Fibroblast of skin of right biceps (primary cell): ENCODE measurements around the gene VPS4B.

Experiments
- DNase-seq: peaks from one replicate; pipeline ENCODE4 v3.0.0-alpha.2; 2013

The VPS4B gene

DNA sequence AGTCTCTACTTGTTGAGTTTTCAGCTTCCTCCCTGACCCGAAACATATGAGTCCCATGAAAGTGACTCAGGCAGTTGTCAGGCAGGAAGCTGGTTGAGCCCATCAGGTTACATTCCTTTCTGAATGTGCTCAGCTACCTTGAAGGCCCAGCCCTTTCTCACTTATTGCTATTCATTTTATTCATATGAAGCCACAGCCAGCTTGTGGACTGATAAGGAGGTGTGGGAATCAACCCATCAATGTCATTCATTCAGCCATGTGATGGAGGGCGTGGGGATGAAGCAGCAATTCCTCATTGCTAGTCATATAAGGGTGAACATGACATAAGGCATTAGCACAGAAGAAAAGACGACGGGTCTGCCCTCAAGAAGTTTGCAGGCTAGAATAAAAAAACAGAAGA lies 5.3 kb upstream of the VPS4B start:
- peak; percentile 4 for DNase-seq

DNA sequence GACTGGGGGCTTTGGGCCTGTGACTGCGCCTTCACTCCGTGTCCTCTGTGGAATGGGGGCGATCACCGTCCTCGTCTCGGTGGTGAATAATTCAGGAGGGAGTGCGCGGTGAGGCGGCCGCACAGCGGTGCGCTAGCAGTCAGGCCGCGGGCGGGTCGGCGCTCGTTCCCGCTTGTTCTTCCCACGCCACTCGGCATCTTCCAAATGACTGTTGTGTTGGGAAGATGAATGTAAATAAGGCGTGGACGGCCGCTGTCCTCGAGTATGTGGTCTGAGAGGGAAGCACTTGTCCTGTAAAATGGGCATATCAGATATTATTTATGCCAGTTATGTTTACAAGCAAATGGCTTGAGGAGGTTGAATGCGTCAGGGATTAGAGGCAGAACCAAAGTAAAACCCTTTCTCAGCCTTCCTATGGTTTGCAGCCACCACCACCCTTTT lies 608 bp upstream of the VPS4B start:
- DNase-seq: no peak

DNA sequence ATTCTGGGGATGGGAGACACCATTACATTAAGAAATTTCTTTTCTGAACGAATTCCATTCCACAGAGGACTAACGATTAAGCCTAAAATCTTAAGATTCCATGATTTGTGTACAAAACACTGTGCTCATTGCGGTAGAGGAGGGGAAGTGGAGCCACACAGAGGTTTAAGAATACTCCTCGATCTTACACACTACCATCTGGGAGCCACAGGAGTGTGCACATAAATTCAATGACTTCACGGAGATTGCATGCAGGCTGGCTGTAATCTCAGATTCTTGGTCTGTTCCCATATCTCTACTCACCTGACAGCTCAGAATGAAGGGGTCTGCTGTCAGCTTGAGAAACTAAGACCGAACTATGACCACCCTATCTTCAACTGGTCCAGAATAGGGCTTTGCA lies 762 bp downstream of the VPS4B start:
- DNase-seq: no peak

DNA sequence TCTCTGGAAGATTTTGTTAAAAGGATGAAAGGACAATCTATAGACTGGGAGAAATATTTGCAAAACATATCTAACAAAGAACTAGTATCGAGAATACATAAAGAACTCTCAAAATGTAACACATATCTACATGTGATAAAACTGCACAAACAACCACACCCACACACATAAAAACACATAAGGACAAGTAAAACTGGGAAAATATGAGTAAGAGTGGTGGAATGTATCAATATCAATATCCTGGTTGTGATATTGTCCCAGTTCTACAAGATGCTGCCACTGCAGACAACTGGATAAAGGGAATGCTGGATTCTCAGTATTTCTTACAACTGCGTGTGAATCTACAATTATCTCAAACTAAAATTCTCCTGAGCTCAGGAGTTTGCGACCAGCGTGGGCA lies 9.3 kb downstream of the VPS4B start:
- no peak for DNase-seq

DNA sequence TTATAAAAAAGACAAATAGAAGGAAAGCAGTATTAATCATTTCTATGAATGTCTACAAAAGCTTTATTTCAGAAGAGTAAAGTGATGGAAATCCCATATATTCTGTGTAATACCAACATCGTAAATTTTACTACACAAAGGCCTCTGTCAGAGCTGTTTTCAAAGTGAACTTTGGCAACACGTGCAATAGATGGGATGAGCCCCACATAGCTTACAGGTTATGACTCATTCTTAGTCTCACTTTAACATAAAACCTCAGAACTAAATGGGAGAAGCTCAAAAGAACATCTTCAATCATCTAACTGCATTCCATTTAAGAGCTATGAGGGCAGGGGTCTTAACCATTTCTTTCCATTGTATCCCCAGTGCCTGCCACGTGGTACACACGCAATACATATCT lies 11.5 kb downstream of the VPS4B start:
- DNase-seq: peak; percentile 69

DNA sequence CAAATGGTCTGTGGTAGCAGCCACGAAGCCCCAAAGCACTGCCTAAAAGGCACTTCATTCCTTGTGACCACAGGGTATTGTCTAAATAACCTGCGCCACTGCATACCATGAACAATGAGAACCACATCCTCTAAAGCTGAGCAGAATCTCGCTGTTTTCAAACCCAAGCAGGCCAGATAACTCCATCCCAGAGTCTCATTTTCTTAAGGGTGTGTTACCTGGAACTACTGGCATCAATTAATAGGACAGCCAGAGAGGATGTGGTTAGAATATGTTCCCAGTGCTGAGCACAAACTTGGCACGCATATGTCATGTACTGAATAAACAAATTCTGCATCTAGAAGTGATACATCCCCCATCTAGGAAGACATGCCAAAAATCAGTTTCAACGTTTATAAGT lies 13.0 kb downstream of the VPS4B start:
- no peak for DNase-seq

DNA sequence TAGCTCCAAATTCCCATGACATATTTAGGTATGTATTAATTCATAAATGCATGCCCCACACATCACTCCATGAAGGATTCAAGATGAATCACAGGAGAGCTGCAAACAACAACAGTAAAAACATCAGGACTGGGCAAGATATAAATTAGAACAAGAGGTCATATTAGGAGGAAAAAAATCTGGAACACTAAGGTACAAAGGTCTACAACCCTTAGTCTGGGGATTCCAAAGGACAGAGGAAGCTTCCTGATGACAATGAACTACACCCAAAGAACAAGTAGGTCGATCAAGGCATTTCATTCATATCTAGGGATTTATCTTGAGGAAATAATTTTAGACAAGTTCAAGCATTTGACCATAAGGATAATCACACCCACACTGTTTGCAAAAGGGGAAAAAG lies 14.5 kb downstream of the VPS4B start:
- DNase-seq: no peak

DNA sequence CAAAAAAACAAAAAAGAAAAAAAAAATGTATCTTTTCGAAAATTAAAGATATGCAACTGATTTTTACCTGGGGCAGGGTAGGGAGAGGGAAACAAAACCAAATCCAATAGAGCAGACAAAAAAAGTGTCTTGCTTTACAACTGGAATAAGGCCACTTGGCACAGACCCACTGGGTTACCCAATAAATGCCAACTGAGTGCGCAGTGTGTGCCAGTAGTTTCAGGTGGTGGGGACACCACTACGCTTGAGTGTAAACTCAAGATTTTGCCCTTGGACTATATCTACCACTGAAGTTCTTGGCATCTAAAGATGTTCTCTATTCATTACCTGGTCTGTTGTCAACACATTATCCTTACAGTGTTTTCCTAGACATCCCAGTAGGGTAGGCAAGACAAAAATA lies 16.3 kb downstream of the VPS4B start:
- no peak for DNase-seq

DNA sequence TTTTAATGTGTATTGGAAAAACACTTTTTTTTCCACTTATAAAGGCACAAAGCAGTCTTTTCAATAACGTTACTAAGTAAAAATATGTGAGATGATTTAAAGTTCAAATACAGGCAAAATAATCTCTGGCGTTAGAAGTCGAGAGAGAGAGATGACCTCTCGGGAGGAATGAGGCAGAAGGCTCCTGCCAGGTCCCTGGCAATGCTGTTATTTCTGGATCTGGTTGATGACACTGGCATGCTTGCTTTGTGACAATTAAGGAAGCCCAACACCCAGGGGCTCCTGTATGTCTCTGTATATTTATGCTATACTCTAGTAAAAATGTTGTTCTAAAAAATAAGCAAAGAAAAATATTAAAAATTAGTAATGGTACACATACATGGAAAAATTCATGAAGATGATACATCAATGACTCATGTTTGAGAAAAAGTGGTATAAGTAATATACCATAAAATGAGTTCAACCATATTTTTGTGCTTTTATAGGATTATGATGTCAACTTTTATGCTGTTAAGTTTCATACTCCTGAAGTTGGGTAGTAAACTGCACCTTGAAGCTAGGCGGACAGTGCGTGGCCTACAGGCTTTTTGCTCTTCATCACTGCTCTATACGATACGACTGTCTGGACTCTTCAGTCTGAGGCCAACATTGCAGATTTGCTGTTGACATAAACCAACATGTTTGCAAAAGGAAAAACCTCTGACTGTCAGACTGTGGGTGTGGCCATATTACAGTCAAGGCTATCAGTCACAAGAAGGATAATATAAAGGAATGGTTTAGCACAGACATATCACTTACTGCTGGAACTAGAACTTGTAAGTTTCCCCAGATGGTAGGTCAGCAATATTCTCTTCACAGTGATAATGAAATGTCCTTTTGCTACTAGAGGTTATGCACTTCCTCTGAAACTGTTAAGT lies 19.8 kb downstream of the VPS4B start:
- DNase-seq: no peak

DNA sequence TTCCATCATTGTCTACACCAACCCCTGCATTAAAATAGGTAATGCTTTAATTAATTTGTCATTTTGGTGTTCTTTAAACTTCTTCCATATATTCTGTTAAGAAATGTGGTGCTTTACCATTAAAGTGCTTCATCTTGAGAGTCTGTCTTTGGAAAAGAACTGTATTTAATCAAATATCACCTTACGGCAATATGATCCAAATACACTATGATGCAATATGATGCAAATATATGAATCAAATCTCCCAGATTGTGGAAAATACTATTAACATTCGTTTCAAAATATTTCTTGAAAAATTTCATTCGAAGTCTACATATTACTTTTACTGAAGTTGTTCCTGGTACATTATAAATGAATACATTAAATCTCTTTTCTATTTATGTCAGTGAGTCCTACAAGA lies 23.0 kb downstream of the VPS4B start:
- DNase-seq: no peak

DNA sequence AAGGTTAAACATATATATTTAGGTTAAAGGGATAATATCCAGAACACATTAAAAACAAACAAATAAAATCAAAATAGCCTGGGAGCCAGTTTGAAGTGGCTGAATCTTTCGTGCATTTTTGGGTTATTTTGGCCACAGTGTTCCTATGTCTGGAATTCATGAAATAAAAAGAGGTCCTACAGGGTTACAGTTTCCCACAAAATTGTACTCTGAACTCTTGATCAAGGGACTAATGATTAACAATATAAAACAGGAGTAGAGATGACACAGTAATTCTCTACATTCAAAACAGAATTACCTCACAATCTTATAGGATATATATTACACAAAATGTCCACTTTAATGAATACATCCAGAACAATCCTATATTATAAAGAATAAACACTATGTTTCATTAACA lies 24.9 kb downstream of the VPS4B start:
- no peak for DNase-seq

DNA sequence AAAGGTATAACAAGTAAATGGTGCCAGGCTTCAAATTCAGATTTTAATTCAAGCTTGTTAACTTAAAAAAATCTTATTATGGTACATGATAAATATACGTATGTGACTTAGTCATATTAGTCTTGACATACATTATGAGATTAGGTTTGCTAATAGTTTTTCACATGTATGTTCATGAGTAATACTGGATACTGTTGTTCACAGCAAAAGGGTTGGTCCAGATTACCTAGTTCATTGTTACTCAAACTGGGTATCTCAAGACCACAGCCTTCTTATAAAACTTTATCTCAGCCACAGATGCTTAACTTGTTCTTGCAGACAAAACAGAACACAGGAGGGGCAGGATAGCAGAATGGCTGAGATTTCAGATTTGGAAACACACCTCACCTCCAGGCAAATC lies 26.8 kb downstream of the VPS4B start:
- DNase-seq: no peak

DNA sequence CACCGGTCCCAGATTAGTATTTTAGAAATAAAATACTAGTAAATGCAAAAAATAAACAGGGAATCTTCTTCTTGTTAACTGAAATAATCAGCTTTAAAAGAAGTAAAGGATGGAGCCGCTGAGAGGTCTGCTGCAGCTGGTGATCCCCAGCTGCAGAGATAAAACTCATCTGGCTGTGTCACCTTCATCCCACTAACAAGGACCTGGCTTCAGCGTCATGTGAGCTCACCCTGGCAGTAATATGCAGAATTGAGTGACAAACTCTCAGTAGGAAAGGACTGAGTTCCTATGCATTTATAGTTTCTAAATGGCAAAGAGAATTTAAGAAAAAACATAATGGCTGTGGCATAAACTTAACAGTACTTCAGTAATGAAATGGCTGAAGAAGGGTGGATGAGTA lies 27.3 kb downstream of the VPS4B start:
- no peak for DNase-seq

DNA sequence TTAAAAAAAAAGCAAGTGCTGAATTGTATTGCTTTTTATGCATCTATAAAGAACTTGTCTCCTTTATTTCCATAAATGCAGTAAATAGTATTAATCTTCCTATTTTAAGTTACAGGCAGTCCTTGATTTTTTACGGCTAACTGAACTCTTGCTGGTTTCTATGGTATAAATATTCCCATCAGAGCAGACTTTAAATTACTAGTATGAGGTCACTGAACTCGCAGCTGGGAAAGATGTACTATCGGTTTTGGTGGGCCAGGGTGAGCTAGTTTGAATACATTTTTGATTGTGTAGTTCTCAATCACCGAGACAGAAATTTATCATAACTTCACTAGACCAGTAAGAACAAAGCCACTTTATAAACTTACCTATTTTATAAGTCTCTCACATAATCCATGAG lies 34.4 kb downstream of the VPS4B start:
- no peak for DNase-seq

DNA sequence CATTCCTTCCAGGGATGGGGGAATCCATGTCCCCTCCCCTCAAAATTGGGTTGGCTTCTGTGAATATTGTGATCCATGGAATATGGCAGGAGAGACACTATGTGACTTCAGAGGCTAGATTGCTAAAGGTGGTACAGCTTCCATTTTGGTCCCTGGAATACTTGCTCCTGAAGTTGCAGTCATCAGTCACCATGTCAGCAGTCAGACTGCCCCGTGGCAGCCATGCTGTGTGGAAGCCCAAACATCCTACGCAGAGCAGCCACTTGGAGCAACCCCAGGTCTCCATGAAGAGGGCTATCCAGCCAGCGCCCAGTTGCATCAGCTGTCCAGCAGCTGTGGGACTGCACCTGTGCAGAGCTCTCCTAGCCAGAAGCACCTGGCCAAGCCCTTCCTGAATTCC lies 39.4 kb downstream of the VPS4B start:
- DNase-seq: no peak

DNA sequence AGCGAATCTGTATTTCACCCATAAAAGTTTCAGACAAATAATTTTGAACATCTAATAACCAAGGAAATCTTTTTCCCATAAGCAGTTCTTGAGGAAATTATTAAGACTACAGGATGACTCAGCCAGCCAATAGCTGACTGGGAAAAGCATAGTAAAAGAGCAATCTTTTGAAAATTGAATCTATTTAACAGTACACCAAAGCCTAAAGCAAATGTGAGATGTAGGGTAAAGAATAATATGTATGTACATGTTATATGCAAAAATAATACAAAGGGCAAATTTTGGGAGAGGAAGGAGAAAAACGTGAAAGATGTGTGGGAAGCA lies 42.7 kb downstream of the VPS4B start:
- DNase-seq: no peak

DNA sequence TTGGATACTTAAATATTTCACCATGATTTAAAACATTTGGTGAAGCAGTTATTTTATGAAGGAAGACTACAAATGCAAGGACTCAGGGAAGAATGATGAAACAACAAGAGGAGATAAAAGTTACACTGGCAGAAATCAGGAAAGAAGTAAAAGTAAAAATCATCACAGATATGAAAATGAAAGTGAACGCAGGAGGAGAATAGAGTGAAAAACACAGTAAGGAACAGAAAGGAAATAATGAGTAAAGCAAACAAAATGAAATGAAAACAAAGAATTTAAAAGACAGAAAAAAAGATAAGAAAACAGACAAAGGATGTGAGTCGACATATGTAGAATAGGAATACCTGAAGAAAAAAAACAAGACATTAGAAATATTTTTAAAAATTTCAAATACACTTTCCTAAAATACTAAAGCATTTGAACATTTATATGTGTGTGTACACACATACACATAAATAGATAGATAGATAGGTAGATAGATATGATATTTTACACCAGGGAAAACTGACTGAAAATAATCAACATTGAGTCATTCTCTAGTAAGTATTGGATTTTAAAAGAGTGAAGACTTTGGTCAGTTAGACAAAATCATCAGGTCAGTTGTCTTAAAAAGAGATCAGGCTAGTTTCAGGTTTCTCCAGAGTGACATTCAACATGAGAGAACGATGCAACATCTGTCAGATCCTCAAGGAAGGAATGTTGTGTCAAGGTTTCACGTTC lies 43.2 kb downstream of the VPS4B start:
- DNase-seq: no peak

DNA sequence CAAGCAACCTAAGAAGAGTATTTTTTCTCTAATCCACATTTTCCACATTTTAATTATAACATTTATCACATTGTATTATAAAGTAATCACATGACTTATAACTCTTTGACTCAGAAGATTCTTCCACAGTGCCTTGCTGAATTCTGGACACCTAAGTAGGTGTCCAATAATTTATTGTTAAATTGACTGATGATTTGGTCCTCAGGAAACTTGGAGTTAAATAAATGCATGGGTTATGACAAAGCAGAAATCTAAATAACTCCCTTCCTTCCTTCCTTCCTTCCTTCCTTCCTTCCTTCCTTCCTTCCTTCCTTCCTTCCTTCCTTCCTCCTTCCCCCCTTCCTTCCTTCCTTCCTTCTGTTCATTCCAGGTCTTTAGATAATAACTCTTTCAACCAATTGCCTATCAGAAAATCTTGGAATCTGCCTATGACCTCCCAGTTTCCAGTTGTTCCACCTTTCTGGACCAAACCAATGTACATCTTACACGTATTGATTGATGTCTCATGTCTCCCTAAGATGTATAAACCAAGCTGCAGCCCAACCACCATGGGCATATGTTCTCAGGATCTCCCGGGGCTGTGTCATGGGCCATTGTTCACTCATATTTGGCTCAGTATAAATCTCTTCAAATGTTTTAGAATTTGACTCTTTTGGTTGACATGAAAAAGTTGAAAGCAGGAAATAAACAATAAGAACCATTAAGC lies 44.8 kb downstream of the VPS4B start:
- no peak for DNase-seq

DNA sequence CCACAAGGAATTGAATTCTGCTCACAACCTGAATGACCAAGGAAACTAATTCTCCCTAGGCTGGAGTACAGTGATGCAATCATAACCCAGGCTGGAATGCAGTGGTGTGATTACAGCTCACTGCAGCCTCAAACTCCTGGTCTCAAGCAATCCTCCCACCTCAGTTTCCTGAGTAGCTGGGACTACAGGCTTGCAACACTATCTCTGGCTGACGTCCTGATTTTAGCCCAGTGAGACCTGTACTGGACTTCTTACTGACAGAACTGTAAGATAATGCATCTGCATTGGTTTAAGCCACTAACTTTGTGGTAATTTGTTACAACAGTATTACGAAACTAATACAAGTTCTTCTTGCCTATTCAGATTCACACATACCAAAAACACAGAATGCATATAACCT lies 45.7 kb downstream of the VPS4B start:
- peak; percentile 21 for DNase-seq

DNA sequence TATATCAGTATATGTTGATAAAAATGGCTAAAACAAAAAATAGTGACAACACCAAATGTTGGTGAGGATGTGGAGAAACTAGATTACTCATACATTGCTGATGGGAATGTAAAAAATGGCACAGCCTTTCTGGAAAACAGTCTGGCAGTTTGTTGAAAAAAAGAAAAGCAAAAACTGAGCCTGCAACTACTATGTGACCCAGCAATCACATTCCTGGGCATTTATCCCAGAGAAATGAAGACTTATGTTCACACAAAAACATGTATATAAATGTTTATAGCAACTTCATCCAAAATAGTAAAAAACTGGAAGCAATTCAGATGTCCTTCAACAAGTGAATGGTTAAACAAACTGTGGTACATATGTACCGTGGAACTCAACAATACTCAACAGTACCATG lies 47.7 kb downstream of the VPS4B start:
- DNase-seq: peak; percentile 29

DNA sequence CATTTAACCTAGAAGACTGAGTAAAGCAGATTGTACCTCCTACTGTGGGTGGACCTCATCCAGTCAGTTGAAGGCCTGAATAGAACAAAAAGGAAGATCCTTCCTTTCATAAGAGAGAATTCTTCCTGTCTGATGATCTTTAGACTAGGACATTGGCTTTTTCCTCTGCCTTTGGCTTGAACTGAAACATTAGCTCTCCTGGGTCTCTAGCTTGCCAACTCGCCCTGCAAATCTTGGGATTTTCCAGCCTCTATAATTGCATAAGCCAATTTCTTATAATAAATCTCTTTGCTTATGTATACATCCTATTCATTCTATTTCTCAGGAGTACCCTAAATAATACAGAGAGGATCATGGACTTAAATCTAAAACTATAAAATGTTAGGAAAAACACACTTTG lies 49.1 kb downstream of the VPS4B start:
- no peak for DNase-seq

DNA sequence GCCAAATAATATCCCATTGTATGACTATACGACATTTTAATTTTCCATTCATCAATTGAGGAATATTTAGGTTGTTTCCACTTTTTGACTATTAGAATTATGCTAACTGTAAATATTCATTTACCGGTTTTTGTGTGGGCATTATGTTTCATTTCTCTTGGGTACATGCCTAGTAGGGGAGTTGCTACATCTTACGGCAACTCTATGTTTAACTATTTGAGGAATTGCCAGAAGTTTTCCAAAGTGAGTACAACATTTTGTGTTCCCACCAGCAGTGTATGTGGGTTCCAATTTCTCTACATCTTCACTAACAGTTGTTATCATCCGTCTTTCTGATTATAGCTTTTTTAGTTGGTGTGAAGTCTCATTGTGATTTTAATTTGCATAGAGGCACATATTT lies 53.7 kb downstream of the VPS4B start:
- no peak for DNase-seq

DNA sequence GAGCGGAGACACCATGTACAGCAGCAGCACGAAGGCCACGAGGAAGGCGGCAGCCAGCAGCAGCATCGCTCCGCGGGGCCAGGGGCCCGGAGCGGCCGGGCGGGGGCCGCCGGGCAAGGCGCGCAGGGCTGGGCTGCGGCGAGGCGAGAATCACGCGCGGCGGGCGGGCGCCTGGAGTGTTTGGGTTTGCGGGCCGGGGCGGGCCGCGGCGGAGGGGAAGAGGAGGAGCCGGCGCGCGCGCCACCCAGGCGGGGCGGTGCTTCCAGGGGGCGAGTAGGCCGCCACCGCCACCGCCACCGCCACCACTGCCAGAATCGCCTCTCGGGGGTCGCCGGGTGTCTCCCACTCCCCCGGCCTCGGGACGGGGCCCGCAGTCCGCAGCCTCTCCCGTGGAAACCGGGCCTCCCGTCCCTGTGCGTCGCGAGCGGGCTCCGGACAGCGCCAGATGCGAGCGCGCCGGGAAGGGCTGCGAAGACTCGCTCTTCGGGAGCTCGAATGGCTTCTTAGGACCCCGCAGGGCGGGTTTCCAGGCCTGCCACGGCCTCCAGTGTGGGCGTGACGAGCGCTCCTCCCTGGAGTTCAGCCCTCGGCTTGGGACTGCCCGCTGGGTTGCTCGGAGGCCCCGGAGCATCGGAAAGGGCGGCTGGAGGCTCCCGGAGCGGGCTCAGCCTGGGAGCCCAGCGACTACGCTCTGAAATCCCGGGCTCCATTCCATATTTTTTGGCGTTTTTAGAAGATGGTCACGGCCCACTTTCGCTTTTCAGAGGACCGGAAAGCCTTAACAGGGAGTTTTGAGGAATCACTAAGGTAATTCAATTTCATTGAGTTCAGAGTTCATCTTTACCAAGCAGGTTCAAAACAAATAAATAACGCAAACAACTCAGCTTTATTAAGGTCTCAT lies 55.0 kb downstream of the VPS4B start, which contains the start of gene KDSR:
TSS of gene KDSR (minus strand) at position 154 of the 901 bp plus-strand sequence. CDS start at position 66, 88 bp downstream.
- DNase-seq: peak; percentile 99
